Myocyte (in vitro differentiated cells): ENCODE measurements around the gene C12orf42. TPM values are rescaled to one million over a fixed set of nuclear protein-coding genes. Genes with fewer than 3 reads are reported as not detected.
A peak's percentile ranks its signal among the peaks of the same experiment; 100 is the strongest.

ENCODE experiments used
- DNase-seq: peaks from one replicate; pipeline ENCODE4 v3.0.0-alpha.2; 2012; ENCODE audit warnings: low read depth
- total RNA-seq: library from RNA; depleted of rRNA; stranded (reverse); fragments of >200 nt; gene quantifications from 2 replicates; pipeline ENCODE4 v1.2.3, GENCODE V29; 2014

C12orf42 gene
- total RNA-seq, 1 donor from 2014 or later = 0.80 TPM

GRCh38 chr12:103272949-103273348 lies 222.8 kb downstream of the C12orf42 start:
- DNase-seq = no peak

DNA sequence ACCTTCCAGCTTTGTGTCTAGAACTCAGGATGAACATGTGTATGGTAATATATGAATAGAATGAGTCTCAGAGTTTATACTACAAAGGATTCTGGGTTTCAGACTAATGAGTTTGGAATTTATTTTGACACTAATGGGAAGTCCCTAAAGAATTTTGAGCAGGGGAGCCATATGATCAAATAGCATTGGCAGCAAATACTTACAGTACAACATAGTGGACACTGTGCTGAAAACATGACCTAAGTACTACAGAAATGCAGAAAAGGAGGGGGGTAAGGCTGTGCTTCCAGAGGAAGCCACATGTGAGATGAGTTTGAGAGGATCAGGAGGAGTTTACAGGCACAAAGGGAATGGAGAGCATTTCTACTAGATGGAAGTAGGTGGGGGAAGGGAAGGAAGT lies 225.8 kb downstream of the C12orf42 start:
- DNase-seq = no peak

DNA sequence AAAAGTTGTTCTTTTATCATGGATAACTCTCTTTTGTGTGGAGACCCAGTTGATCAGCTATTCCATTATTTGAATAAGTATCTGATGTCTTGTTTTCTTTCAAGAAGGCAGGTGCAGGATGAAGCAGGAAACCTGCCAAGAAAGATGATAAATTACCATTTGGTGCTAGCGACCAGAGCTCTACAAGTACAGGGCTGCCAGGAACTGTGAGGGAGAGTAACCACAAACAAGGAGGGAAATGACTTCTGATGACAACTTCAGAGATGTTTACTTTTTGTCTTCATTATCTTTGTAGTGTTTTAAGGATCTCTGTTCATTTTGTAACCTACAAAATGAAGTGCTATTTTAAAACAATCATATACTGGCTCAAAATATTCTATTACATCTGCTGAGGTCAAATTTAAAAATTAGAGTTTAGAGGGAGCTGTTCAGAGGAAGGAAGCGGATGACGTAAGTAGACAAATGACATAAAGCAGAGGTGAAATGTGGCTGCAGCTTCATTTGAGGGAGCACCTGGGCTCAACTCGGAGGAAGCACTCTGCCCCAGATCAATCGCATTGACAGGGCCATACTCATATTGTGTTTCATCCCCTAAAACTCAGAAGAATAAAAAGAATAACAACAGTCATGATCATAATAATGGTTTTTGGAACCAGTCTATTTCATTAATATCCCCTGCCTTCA lies 226.8 kb downstream of the C12orf42 start:
- DNase-seq = peak; percentile 0

DNA sequence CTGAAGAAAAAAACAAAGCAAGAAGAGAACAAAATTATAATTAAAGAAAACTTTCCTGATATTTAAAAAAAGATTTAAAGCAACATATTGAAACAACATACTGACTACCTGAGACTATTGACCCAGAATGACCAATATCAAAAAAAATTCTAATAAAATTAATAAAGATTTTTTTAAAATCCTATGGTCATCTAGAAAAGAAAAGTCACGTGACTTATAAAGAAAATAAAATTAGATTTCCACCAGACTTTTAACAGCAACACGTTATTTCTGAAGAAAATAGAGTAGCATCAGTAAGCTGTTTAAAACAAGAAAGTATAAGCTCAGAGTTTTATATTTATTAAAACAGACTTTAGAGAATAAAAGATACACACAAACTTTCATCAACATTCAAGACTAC lies 238.0 kb downstream of the C12orf42 start:
- no peak for DNase-seq

Other genes with a start within 250 kb of the C12orf42 start
- gene STAB2, start 91.3 kb upstream of the C12orf42 start, total RNA-seq = 0.57 and 1.4 TPM in 2 replicates